ENCODE measurements around the gene CUX1.

The CUX1 gene

GRCh38 chr7:102280521-102280920 lies 463.1 kb downstream of the CUX1 start:
- no peak for DNase-seq

- DNase-seq = no peak
Observed at GRCh38 chr7:102281785-102282184, 464.4 kb downstream of the CUX1 start.

GRCh38 chr7:102282465-102283362 lies 465.3 kb downstream of the CUX1 start:
- no peak for DNase-seq

GRCh38 chr7:102283477-102284189 lies 466.2 kb downstream of the CUX1 start:
- DNase-seq = no peak

GRCh38 chr7:102284399-102284798 lies 467.0 kb downstream of the CUX1 start:
- no peak for DNase-seq

GRCh38 chr7:102284891-102285539 lies 467.6 kb downstream of the CUX1 start:
- DNase-seq = no peak

GRCh38 chr7:102285540-102286236 lies 468.3 kb downstream of the CUX1 start:
- DNase-seq = no peak

GRCh38 chr7:102286237-102287110 lies 469.0 kb downstream of the CUX1 start, which contains the start of gene SH2B2:
Gene SH2B2 (plus strand): TSS chr7:102286868. CDS start chr7:102300551, 13,683 bp downstream.
- peak in 1 of 4 experiments; percentile 47 for DNase-seq

- no peak for DNase-seq
Observed at GRCh38 chr7:102287111-102287980, 469.9 kb downstream of the CUX1 start.

GRCh38 chr7:102287981-102288278 lies 470.5 kb downstream of the CUX1 start:
- no peak for DNase-seq

- no peak for DNase-seq
Observed at GRCh38 chr7:102288285-102288930, 471.0 kb downstream of the CUX1 start.

- no peak for DNase-seq
Observed at GRCh38 chr7:102289057-102289456, 471.6 kb downstream of the CUX1 start.

GRCh38 chr7:102291056-102291915 lies 473.9 kb downstream of the CUX1 start:
- no peak for DNase-seq

GRCh38 chr7:102291916-102292267 lies 474.5 kb downstream of the CUX1 start:
- no peak for DNase-seq

GRCh38 chr7:102292813-102293798 lies 475.7 kb downstream of the CUX1 start:
- no peak for DNase-seq

GRCh38 chr7:102294589-102294988 lies 477.2 kb downstream of the CUX1 start:
- no peak for DNase-seq

- DNase-seq = no peak
Observed at GRCh38 chr7:102295346-102296178, 478.1 kb downstream of the CUX1 start.

- no peak for DNase-seq
Observed at GRCh38 chr7:102296179-102296438, 478.7 kb downstream of the CUX1 start.
